Right lung (tissue), 5 donors: ENCODE results near the gene USP3. TPM values are rescaled to one million over a fixed set of nuclear protein-coding genes. Genes with fewer than 3 reads are reported as not detected.

Experiments
- DNase-seq, 2 donors: peaks; one replicate each; pipeline ENCODE4 v3.0.0-alpha.2; 2013
- polyA plus RNA-seq, 5 donors: library from polyadenylated mRNA; unstranded; fragments of 120-200 nt; gene quantifications; one replicate each; pipeline versions ENCODE4 v1.2.1 to v1.2.3, GENCODE V29; 2013; ENCODE audit warnings: inconsistent platforms in 1 of 5, low replicate concordance in 1 of 5; ENCODE audit not compliant: insufficient read length in 5 of 5, insufficient read depth in 1 of 5

The USP3 gene
- polyA plus RNA-seq, 5 donors: 37.8 to 44.7 (median 42.4) TPM

- DNase-seq: no peak
Observed at GRCh38 chr15:63582718-63583426, 78.5 kb downstream of the USP3 start.

- DNase-seq: no peak
Observed at GRCh38 chr15:63586790-63587189, 82.4 kb downstream of the USP3 start.

- no peak for DNase-seq
Observed at GRCh38 chr15:63587527-63587926, 83.1 kb downstream of the USP3 start.

- no peak for DNase-seq
Observed at GRCh38 chr15:63588826-63589225, 84.4 kb downstream of the USP3 start.

GRCh38 chr15:63593705-63594671, 89.6 kb downstream of the USP3 start:
- no peak for DNase-seq

GRCh38 chr15:63595065-63595464, 90.7 kb downstream of the USP3 start:
- no peak for DNase-seq

GRCh38 chr15:63595688-63596087, 91.3 kb downstream of the USP3 start:
- DNase-seq: no peak

- no peak for DNase-seq
Observed at GRCh38 chr15:63596676-63597037, 92.3 kb downstream of the USP3 start.

- no peak for DNase-seq
Observed at GRCh38 chr15:63597038-63597790, 92.8 kb downstream of the USP3 start, which contains the start of gene FBXL22. TSS of gene FBXL22 (plus strand) at chr15:63597387. CDS start at chr15:63597393, 6 bp downstream.

GRCh38 chr15:63597821-63598220, 93.4 kb downstream of the USP3 start:
- no peak for DNase-seq

- DNase-seq: no peak
Observed at GRCh38 chr15:63598473-63599400, 94.3 kb downstream of the USP3 start.

GRCh38 chr15:63599401-63600000, 95.1 kb downstream of the USP3 start:
- DNase-seq: no peak

GRCh38 chr15:63600001-63600615, 95.7 kb downstream of the USP3 start:
- DNase-seq: no peak

- DNase-seq: peak; percentile 92 to 93
Observed at GRCh38 chr15:63600616-63601025, 96.2 kb downstream of the USP3 start.

- peak in 1 of 2 donors; percentile 45 for DNase-seq
Observed at GRCh38 chr15:63601026-63601703, 96.8 kb downstream of the USP3 start.

GRCh38 chr15:63601704-63602185, 97.4 kb downstream of the USP3 start:
- no peak for DNase-seq

- no peak for DNase-seq
Observed at GRCh38 chr15:63602595-63602994, 98.2 kb downstream of the USP3 start.

GRCh38 chr15:63603516-63603915, 99.1 kb downstream of the USP3 start:
- DNase-seq: no peak

- DNase-seq: no peak
Observed at GRCh38 chr15:63604281-63604680, 99.9 kb downstream of the USP3 start.
